ENCODE data around the gene RTL5.

DNA sequence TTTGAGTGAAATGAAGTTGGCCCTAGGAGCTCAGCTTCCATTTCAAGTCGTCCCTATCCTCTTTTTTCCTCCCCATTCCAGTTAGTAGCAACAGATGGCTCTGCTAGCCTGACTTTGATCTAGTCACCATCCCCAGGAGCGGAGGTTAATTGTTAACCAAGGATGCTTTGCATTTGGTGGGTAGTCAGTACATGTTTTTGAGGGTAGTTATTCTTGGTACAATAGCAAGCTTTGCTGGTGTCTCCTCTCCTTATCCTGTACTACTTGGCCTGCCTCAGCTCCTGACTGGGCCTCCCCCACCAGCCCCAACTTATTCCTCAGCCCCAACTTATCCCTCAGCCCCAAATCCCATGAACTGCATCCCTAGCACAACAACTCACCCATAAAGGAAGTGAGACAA lies 14.8 kb upstream of the RTL5 start:
- TF ChIP-seq EZH2phosphoT487 (IDR thresholded peaks at IDR 0.05; ENCODE audit: borderline replicate concordance) (no peak), RAD21 (IDR thresholded peaks at IDR 0.05; ENCODE audit: low read depth) (no peak), CEBPB (IDR thresholded peaks at IDR 0.05; ENCODE audit: low read depth) (no peak), EZH2 (IDR thresholded peaks at IDR 0.05) (no peak), ZNF274 (IDR thresholded peaks at IDR 0.05; ENCODE audit: low read depth, low read length) (no peak), YY1 (IDR thresholded peaks at IDR 0.05; ENCODE audit: extremely low read depth, insufficient replicate concordance, low read depth, low read length) (no peak), POLR2A (IDR thresholded peaks at IDR 0.05; ENCODE audit: borderline replicate concordance, extremely low read depth, insufficient read depth, insufficient read length) (no peak), ELF1 (IDR thresholded peaks at IDR 0.05; ENCODE audit: borderline replicate concordance, low read depth) (no peak), SIN3A (IDR thresholded peaks at IDR 0.05; ENCODE audit: low read depth) (no peak), TCF7L2 (IDR thresholded peaks at IDR 0.05; ENCODE audit: borderline replicate concordance, extremely low read depth, insufficient read depth, insufficient read length) (no peak), POLR2AphosphoS5 (IDR thresholded peaks at IDR 0.05; ENCODE audit: low read depth, low read length) (no peak)
- TF ChIP-seq, protein P1, sequence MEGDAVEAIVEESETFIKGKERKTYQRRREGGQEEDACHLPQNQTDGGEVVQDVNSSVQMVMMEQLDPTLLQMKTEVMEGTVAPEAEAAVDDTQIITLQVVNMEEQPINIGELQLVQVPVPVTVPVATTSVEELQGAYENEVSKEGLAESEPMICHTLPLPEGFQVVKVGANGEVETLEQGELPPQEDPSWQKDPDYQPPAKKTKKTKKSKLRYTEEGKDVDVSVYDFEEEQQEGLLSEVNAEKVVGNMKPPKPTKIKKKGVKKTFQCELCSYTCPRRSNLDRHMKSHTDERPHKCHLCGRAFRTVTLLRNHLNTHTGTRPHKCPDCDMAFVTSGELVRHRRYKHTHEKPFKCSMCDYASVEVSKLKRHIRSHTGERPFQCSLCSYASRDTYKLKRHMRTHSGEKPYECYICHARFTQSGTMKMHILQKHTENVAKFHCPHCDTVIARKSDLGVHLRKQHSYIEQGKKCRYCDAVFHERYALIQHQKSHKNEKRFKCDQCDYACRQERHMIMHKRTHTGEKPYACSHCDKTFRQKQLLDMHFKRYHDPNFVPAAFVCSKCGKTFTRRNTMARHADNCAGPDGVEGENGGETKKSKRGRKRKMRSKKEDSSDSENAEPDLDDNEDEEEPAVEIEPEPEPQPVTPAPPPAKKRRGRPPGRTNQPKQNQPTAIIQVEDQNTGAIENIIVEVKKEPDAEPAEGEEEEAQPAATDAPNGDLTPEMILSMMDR (IDR thresholded peaks at IDR 0.05 in 2 of 3, conservative IDR thresholded peaks at IDR 0.05 in 1 of 3; ENCODE audit: borderline replicate concordance in 1 of 3, insufficient read depth in 1 of 3, low read depth in 2 of 3, low read length in 2 of 3), result no peak
- TF ChIP-seq, protein P2, sequence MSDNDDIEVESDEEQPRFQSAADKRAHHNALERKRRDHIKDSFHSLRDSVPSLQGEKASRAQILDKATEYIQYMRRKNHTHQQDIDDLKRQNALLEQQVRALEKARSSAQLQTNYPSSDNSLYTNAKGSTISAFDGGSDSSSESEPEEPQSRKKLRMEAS (IDR thresholded peaks at IDR 0.05), result no peak
- TF ChIP-seq, protein P3, sequence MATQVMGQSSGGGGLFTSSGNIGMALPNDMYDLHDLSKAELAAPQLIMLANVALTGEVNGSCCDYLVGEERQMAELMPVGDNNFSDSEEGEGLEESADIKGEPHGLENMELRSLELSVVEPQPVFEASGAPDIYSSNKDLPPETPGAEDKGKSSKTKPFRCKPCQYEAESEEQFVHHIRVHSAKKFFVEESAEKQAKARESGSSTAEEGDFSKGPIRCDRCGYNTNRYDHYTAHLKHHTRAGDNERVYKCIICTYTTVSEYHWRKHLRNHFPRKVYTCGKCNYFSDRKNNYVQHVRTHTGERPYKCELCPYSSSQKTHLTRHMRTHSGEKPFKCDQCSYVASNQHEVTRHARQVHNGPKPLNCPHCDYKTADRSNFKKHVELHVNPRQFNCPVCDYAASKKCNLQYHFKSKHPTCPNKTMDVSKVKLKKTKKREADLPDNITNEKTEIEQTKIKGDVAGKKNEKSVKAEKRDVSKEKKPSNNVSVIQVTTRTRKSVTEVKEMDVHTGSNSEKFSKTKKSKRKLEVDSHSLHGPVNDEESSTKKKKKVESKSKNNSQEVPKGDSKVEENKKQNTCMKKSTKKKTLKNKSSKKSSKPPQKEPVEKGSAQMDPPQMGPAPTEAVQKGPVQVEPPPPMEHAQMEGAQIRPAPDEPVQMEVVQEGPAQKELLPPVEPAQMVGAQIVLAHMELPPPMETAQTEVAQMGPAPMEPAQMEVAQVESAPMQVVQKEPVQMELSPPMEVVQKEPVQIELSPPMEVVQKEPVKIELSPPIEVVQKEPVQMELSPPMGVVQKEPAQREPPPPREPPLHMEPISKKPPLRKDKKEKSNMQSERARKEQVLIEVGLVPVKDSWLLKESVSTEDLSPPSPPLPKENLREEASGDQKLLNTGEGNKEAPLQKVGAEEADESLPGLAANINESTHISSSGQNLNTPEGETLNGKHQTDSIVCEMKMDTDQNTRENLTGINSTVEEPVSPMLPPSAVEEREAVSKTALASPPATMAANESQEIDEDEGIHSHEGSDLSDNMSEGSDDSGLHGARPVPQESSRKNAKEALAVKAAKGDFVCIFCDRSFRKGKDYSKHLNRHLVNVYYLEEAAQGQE (IDR thresholded peaks at IDR 0.05; ENCODE audit: low read depth), result no peak

Measured in HCT116 (cell line).